HepG2 (cell line): ENCODE data around the gene FOXD1. TPM values are rescaled to one million over a fixed set of nuclear protein-coding genes. Genes with fewer than 3 reads are reported as not detected.

Experiments
- CBX2 ChIP-seq, 2 experiments: fragments of 200-600 bp in 1 of 2; sonication (generic); formaldehyde crosslinking in 1 of 2; IDR thresholded peaks; 2 replicates each; pipeline versions ENCODE4 v1.7.0 to v1.8.1; 2018 to 2022; ENCODE audit warnings: low read depth in 2 of 2, low read length in 1 of 2, mild to moderate bottlenecking in 1 of 2, missing genetic modification reagents in 1 of 2
- ERF ChIP-seq: IDR thresholded peaks from 2 replicates; pipeline ENCODE4 v1.6.1; 2018; ENCODE audit warnings: missing biosample characterization, missing genetic modification reagents
- HIVEP1 ChIP-seq: sonication (generic); formaldehyde crosslinking; IDR thresholded peaks from 2 replicates; pipeline ENCODE4 v1.4.0; 2020; ENCODE audit warnings: mild to moderate bottlenecking, missing genetic modification reagents
- HMG20A ChIP-seq: IDR thresholded peaks from 2 replicates; pipeline ENCODE4 v1.6.1; 2016; ENCODE audit warnings: borderline replicate concordance
- HNRNPLL ChIP-seq: fragments of 200-400 bp; formaldehyde crosslinking; IDR thresholded peaks from 2 replicates; pipeline ENCODE4 v1.6.1; 2017; ENCODE audit warnings: mild to moderate bottlenecking, low read depth, low read length; ENCODE audit not compliant: poor library complexity, severe bottlenecking
- KLF11 ChIP-seq: IDR thresholded peaks from 2 replicates; pipeline ENCODE4 v1.6.1; 2016; ENCODE audit warnings: missing compliant biosample characterization
- MEIS1 ChIP-seq: sonication (generic); formaldehyde crosslinking; IDR thresholded peaks from 2 replicates; pipeline ENCODE4 v1.9.0; 2021; ENCODE audit warnings: mild to moderate bottlenecking, missing genetic modification reagents, moderate library complexity, borderline replicate concordance
- PITX1 ChIP-seq: sonication (generic); formaldehyde crosslinking; IDR thresholded peaks from 2 replicates; pipeline ENCODE4 v1.5.1; 2020; ENCODE audit warnings: mild to moderate bottlenecking, missing genetic modification reagents
- SATB2 ChIP-seq: sonication (generic); formaldehyde crosslinking; IDR thresholded peaks from 2 replicates; pipeline ENCODE4 v1.5.0; 2020; ENCODE audit warnings: missing genetic modification reagents
- SRY ChIP-seq: sonication (generic); formaldehyde crosslinking; IDR thresholded peaks from 2 replicates; pipeline ENCODE4 v1.8.0; 2022; ENCODE audit warnings: mild to moderate bottlenecking, missing genetic modification reagents
- TBX2 ChIP-seq: sonication (generic); formaldehyde crosslinking; IDR thresholded peaks from 2 replicates; pipeline ENCODE4 v1.5.0; 2020; ENCODE audit warnings: missing genetic modification reagents, mild to moderate bottlenecking, borderline replicate concordance
- ZNF362 ChIP-seq: sonication (generic); formaldehyde crosslinking; IDR thresholded peaks from 2 replicates; pipeline ENCODE4 v1.4.0; 2020; ENCODE audit warnings: missing genetic modification reagents, mild to moderate bottlenecking, borderline replicate concordance
- ZNF788 ChIP-seq: sonication (generic); formaldehyde crosslinking; IDR thresholded peaks from 2 replicates; pipeline ENCODE4 v1.5.0; 2020; ENCODE audit warnings: mild to moderate bottlenecking, missing genetic modification reagents, borderline replicate concordance
- polyA plus RNA-seq, 8 experiments: library from polyadenylated mRNA; depleted of rRNA in 3 of 8; stranded (reverse) in 7 of 8; unstranded in 1 of 8; fragments of >200 nt; fragmentation: Illumina TruSeq in 4 of 8; extraction: Trizol in 4 of 8; gene quantifications; 2 replicates each; pipeline versions ENCODE4 v1.2.1 to v1.2.3, GENCODE V29; 2011 to 2016; ENCODE audit warnings: low read depth in 4 of 8, missing spikeins in 1 of 8, mixed read lengths in 1 of 8; ENCODE audit not compliant: insufficient read depth in 1 of 8
- total RNA-seq, 5 experiments: library from RNA; depleted of rRNA; stranded (reverse); fragments of >200 nt; fragmentation: Illumina TruSeq; extraction: Trizol; gene quantifications; 2 replicates each; pipeline ENCODE4 v1.2.3, GENCODE V29; 2016; ENCODE audit warnings: low read depth in 1 of 5
- TF ChIP-seq, protein P1 (sequence below): sonication (generic); formaldehyde crosslinking; IDR thresholded peaks from 2 replicates; pipeline ENCODE4 v1.4.0; 2020; ENCODE audit warnings: missing genetic modification reagents
- TF ChIP-seq, protein P2 (sequence below): sonication (generic); formaldehyde crosslinking; IDR thresholded peaks from 2 replicates; pipeline ENCODE4 v1.5.1; 2020; ENCODE audit warnings: missing genetic modification reagents, mild to moderate bottlenecking, borderline replicate concordance
- TF ChIP-seq, protein P3 (sequence below): sonication (generic); formaldehyde crosslinking; IDR thresholded peaks from 2 replicates; pipeline ENCODE4 v1.4.0; 2020; ENCODE audit warnings: mild to moderate bottlenecking, missing genetic modification reagents, borderline replicate concordance
- TF ChIP-seq, protein P4 (sequence below): sonication (generic); formaldehyde crosslinking; IDR thresholded peaks from 2 replicates; pipeline ENCODE4 v1.8.0; 2022; ENCODE audit warnings: missing genetic modification reagents, mild to moderate bottlenecking, borderline replicate concordance
- TF ChIP-seq, protein P5 (sequence below): sonication (generic); formaldehyde crosslinking; IDR thresholded peaks from 2 replicates; pipeline ENCODE4 v1.5.0; 2020; ENCODE audit warnings: missing genetic modification reagents

Gene FOXD1
- total and polyA plus RNA-seq, 2 of the 13 experiments (the other 11 are each of a cell fraction or from before 2014, with no cell fraction given), result 0.04 to 0.05 TPM

- TF ChIP-seq, protein P1, sequence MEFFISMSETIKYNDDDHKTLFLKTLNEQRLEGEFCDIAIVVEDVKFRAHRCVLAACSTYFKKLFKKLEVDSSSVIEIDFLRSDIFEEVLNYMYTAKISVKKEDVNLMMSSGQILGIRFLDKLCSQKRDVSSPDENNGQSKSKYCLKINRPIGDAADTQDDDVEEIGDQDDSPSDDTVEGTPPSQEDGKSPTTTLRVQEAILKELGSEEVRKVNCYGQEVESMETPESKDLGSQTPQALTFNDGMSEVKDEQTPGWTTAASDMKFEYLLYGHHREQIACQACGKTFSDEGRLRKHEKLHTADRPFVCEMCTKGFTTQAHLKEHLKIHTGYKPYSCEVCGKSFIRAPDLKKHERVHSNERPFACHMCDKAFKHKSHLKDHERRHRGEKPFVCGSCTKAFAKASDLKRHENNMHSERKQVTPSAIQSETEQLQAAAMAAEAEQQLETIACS (CRISPR knock-in tag), result no peak
- TF ChIP-seq KLF11 (CRISPR knock-in tag) (no peak), CBX2 (IDR thresholded peaks at IDR 0.05; ENCODE audit: low read depth, low read length) (no peak), CBX2 (CRISPR knock-in tag; IDR thresholded peaks at IDR 0.05; ENCODE audit: low read depth) (peak; percentile 71), SATB2 (CRISPR knock-in tag) (no peak), TBX2 (CRISPR knock-in tag) (0 out of 2 replicates have a peak, but pooled peaks have one; percentile 35), ZNF362 (CRISPR knock-in tag) (no peak), HIVEP1 (CRISPR knock-in tag) (no peak), ZNF788 (CRISPR knock-in tag) (no peak), MEIS1 (CRISPR knock-in tag) (no peak), HNRNPLL (peak; percentile 64), SRY (CRISPR knock-in tag) (no peak), ERF (0 out of 2 replicates have a peak, but pooled peaks have one; percentile 15), PITX1 (no peak), HMG20A (CRISPR knock-in tag) (no peak)
- TF ChIP-seq, protein P2, sequence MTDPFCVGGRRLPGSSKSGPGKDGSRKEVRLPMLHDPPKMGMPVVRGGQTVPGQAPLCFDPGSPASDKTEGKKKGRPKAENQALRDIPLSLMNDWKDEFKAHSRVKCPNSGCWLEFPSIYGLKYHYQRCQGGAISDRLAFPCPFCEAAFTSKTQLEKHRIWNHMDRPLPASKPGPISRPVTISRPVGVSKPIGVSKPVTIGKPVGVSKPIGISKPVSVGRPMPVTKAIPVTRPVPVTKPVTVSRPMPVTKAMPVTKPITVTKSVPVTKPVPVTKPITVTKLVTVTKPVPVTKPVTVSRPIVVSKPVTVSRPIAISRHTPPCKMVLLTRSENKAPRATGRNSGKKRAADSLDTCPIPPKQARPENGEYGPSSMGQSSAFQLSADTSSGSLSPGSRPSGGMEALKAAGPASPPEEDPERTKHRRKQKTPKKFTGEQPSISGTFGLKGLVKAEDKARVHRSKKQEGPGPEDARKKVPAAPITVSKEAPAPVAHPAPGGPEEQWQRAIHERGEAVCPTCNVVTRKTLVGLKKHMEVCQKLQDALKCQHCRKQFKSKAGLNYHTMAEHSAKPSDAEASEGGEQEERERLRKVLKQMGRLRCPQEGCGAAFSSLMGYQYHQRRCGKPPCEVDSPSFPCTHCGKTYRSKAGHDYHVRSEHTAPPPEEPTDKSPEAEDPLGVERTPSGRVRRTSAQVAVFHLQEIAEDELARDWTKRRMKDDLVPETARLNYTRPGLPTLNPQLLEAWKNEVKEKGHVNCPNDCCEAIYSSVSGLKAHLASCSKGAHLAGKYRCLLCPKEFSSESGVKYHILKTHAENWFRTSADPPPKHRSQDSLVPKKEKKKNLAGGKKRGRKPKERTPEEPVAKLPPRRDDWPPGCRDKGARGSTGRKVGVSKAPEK (CRISPR knock-in tag), result no peak
- TF ChIP-seq, protein P3, sequence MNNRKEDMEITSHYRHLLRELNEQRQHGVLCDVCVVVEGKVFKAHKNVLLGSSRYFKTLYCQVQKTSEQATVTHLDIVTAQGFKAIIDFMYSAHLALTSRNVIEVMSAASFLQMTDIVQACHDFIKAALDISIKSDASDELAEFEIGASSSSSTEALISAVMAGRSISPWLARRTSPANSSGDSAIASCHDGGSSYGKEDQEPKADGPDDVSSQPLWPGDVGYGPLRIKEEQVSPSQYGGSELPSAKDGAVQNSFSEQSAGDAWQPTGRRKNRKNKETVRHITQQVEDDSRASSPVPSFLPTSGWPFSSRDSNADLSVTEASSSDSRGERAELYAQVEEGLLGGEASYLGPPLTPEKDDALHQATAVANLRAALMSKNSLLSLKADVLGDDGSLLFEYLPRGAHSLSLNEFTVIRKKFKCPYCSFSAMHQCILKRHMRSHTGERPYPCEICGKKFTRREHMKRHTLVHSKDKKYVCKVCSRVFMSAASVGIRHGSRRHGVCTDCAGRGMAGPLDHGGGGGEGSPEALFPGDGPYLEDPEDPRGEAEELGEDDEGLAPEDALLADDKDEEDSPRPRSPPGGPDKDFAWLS (CRISPR knock-in tag), result no peak
- TF ChIP-seq, protein P4, sequence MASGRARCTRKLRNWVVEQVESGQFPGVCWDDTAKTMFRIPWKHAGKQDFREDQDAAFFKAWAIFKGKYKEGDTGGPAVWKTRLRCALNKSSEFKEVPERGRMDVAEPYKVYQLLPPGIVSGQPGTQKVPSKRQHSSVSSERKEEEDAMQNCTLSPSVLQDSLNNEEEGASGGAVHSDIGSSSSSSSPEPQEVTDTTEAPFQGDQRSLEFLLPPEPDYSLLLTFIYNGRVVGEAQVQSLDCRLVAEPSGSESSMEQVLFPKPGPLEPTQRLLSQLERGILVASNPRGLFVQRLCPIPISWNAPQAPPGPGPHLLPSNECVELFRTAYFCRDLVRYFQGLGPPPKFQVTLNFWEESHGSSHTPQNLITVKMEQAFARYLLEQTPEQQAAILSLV, result peak; percentile 23; the same call in 1 of the 2 replicates
- TF ChIP-seq, protein P5, sequence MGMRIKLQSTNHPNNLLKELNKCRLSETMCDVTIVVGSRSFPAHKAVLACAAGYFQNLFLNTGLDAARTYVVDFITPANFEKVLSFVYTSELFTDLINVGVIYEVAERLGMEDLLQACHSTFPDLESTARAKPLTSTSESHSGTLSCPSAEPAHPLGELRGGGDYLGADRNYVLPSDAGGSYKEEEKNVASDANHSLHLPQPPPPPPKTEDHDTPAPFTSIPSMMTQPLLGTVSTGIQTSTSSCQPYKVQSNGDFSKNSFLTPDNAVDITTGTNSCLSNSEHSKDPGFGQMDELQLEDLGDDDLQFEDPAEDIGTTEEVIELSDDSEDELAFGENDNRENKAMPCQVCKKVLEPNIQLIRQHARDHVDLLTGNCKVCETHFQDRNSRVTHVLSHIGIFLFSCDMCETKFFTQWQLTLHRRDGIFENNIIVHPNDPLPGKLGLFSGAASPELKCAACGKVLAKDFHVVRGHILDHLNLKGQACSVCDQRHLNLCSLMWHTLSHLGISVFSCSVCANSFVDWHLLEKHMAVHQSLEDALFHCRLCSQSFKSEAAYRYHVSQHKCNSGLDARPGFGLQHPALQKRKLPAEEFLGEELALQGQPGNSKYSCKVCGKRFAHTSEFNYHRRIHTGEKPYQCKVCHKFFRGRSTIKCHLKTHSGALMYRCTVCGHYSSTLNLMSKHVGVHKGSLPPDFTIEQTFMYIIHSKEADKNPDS, result no peak
Measured at GRCh38 chr5:73448463-73449136, at the start of gene FOXD1 (continued).
